ENCODE measurements around the gene ZFAND5. TPM values are rescaled to one million over a fixed set of nuclear protein-coding genes. Genes with fewer than 3 reads are reported as not detected.
A peak's percentile ranks its signal among the peaks of the same experiment; 100 is the strongest.

The ZFAND5 gene
- total and polyA plus RNA-seq, 2 of the 13 experiments (the other 11 are each of a cell fraction or from before 2014, with no cell fraction given), result 53.4 to 60.2 TPM

- TF ChIP-seq, protein P1, sequence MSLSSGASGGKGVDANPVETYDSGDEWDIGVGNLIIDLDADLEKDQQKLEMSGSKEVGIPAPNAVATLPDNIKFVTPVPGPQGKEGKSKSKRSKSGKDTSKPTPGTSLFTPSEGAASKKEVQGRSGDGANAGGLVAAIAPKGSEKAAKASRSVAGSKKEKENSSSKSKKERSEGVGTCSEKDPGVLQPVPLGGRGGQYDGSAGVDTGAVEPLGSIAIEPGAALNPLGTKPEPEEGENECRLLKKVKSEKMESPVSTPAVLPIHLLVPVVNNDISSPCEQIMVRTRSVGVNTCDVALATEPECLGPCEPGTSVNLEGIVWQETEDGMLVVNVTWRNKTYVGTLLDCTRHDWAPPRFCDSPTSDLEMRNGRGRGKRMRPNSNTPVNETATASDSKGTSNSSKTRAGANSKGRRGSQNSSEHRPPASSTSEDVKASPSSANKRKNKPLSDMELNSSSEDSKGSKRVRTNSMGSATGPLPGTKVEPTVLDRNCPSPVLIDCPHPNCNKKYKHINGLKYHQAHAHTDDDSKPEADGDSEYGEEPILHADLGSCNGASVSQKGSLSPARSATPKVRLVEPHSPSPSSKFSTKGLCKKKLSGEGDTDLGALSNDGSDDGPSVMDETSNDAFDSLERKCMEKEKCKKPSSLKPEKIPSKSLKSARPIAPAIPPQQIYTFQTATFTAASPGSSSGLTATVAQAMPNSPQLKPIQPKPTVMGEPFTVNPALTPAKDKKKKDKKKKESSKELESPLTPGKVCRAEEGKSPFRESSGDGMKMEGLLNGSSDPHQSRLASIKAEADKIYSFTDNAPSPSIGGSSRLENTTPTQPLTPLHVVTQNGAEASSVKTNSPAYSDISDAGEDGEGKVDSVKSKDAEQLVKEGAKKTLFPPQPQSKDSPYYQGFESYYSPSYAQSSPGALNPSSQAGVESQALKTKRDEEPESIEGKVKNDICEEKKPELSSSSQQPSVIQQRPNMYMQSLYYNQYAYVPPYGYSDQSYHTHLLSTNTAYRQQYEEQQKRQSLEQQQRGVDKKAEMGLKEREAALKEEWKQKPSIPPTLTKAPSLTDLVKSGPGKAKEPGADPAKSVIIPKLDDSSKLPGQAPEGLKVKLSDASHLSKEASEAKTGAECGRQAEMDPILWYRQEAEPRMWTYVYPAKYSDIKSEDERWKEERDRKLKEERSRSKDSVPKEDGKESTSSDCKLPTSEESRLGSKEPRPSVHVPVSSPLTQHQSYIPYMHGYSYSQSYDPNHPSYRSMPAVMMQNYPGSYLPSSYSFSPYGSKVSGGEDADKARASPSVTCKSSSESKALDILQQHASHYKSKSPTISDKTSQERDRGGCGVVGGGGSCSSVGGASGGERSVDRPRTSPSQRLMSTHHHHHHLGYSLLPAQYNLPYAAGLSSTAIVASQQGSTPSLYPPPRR (CRISPR knock-in tag; IDR thresholded peaks at IDR 0.05; ENCODE audit: borderline replicate concordance), result no peak
- no peak for TF ChIP-seq CENPT (CRISPR knock-in tag; IDR thresholded peaks at IDR 0.05; ENCODE audit: low read depth)
- no peak for TF ChIP-seq HOXA3 (CRISPR knock-in tag; IDR thresholded peaks at IDR 0.05)
- TF ChIP-seq SP140L (CRISPR knock-in tag; IDR thresholded peaks at IDR 0.05; ENCODE audit: borderline replicate concordance), result no peak
- TF ChIP-seq, protein P2, sequence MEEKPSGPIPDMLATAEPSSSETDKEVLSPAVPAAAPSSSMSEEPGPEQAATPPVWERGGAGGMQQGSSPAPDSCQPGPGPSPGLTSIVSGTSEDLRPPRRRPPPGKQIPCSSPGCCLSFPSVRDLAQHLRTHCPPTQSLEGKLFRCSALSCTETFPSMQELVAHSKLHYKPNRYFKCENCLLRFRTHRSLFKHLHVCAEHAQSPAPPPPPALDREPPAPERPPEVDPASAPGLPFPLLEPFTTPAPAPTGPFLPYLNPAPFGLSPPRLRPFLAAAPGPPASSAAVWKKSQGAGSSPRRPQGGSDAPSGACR (CRISPR knock-in tag; IDR thresholded peaks at IDR 0.05), result no peak
- TF ChIP-seq MBD4 (IDR thresholded peaks at IDR 0.05; ENCODE audit: borderline replicate concordance, low read length), result peak; percentile 68; the same call in 1 of the 2 replicates
- TF ChIP-seq SNAPC2 (CRISPR knock-in tag; IDR thresholded peaks at IDR 0.05), result no peak
- TF ChIP-seq SIN3B (IDR thresholded peaks at IDR 0.05; ENCODE audit: low read length), result no peak
- TF ChIP-seq SIX4 (CRISPR knock-in tag; IDR thresholded peaks at IDR 0.05), result no peak
- no peak for TF ChIP-seq ZNF143 (CRISPR knock-in tag; IDR thresholded peaks at IDR 0.05)
- TF ChIP-seq GATA4 (IDR thresholded peaks at IDR 0.05; ENCODE audit: borderline replicate concordance, low read depth), result no peak
- 0 out of 2 replicates have a peak, but pooled peaks have one; percentile 28 for TF ChIP-seq PAF1 (CRISPR knock-in tag; IDR thresholded peaks at IDR 0.05)
- no peak for TF ChIP-seq ZNF598 (CRISPR knock-in tag; IDR thresholded peaks at IDR 0.05; ENCODE audit: borderline replicate concordance)
- TF ChIP-seq ETV6 (CRISPR knock-in tag; conservative IDR thresholded peaks at IDR 0.05), result no peak
- peak; percentile 76 for TF ChIP-seq HNF1A (IDR thresholded peaks at IDR 0.05; ENCODE audit: low read depth)
- TF ChIP-seq HNF1A (CRISPR knock-in tag; IDR thresholded peaks at IDR 0.05; ENCODE audit: borderline replicate concordance), result no peak
- no peak for TF ChIP-seq ZNF230 (CRISPR knock-in tag; IDR thresholded peaks at IDR 0.05)
- TF ChIP-seq POLR2A (IDR thresholded peaks at IDR 0.05; ENCODE audit: insufficient read depth in 1 of 2, low read depth in 2 of 2, low read length in 2 of 2), result peak in 1 of 2 experiments; percentile 33; a peak in 3 of 4 replicates
- TF ChIP-seq KAT7 (CRISPR knock-in tag; IDR thresholded peaks at IDR 0.05; ENCODE audit: borderline replicate concordance), result no peak
- no peak for TF ChIP-seq ATRX (CRISPR knock-in tag; IDR thresholded peaks at IDR 0.05; ENCODE audit: borderline replicate concordance)
- TF ChIP-seq ZNF282 (IDR thresholded peaks at IDR 0.05; ENCODE audit: partially characterized antibody), result no peak
- no peak for TF ChIP-seq TARDBP (CRISPR knock-in tag; IDR thresholded peaks at IDR 0.05)
- TF ChIP-seq ZSCAN21 (CRISPR knock-in tag; IDR thresholded peaks at IDR 0.05; ENCODE audit: borderline replicate concordance), result no peak
These were observed 11.4 kb downstream of the ZFAND5 start (continued) for GRCh38 chr9:72353455-72354116.

All from HepG2 (cell line).